ENCODE results near the gene FAM50B. TPM values are rescaled to one million over a fixed set of nuclear protein-coding genes. Genes with fewer than 3 reads are reported as not detected.

The FAM50B gene
- total RNA-seq, 1 donor from 2014 or later, result 28.9 TPM

DNA sequence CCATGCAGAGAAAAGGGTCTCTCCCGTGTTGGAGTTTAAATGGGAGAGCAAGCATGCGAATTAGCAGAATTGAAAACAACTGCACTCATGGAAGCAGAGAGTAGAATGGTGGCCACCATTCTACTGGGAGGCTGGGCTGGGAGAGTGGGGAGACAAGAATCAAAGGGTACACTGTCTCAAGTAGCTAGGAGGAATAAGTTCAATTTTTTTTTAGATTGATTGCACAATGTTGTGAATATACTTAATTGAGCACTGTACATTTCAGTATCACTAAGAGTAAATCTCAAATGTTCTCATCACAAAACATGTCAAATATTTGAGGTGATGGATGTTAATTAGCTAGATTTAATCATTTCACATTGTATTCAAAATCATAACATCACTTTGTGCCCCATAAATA lies 34.6 kb upstream of the FAM50B start:
- no peak for DNase-seq
- ATAC-seq (ENCODE audit: poor library complexity), result no peak
- intact Hi-C loops (cut with DNase I), result no loop called here

DNA sequence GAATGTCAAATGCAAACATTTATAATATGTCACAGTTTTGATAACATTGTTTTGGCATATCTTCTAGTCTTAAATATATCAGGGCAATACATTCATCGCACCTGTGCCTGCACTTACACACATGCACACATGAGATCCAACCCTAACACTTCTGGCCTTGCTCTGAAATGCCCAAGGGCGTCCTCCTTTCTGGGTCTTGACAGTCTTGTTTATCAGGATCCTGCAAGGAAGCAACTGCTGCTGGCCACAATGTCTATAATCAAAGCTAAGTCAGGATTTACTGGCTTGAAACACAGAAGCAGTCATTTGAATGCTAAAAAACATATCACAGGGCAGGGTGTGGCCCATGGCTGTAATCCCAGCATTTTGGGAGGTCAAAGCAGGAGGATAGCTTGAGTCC lies 32.9 kb upstream of the FAM50B start:
- intact Hi-C loops (cut with DNase I), result no loop called here
- no peak for ATAC-seq (ENCODE audit: poor library complexity)
- DNase-seq, result no peak

DNA sequence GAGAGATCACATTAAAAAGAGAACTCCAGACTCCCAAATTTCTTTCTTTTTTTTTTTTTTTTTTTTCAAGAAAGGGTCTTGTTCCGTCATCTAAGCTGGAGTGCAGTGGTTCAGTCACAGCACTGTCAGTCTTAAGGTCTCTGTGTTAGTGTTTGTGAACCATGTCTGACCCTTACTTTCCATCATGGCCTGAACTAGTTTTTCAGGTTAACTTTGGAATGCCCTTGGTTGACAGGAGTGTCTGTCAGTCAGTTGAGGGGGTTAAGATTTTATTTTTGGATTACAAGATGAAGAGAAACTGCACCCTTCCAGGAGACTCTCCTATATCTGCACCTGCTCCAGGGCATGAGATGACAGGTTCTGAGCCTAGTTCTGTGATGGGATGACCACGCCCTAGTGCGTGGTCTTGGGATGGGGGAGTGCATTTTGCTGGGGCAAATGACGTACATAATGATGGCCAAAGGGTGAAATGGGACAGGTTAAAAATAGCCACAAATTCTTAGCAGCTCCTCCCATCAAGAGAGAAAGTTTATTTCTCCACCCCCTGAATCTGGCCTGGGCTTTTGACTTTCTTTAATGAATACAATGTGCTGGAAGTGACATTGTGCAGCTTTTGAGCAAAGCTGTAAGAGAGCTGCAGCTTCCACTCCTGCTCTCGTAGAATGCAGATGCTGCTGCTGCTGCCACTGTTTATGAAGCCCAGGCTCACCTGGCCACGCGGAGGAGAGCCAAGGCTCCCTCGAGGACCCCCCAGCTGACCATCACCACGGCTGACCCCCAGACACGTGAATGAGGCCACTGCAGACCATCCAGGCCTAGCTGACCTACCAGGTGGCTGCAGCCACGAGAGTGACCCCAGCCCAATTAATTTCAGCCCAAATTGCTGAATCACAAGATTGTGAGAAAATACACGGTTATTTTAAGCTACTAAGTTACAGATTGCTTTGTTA lies 29.7 kb upstream of the FAM50B start:
- ATAC-seq (ENCODE audit: poor library complexity) (no peak), DNase-seq (no peak)
- intact Hi-C loops (cut with DNase I), result no loop called here

DNA sequence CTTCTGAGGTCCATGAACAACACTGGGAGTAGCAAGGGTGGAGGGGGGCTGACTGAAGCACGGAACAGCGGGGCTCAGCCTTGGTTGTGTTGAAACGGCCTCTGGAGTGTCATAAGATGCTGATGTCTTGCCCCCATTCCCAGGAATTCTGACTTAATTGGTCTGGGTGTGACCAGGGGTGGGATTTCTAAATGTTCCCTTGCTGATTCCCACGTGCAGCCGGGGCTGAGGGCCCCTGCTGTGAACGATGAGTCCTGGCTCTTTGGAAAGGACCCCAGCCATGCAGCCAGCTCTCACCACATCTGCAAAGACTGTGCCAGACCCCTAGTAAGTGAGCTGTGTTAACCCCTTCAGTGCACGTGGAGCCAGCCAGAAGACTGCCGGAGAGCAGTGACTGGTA lies 28.6 kb upstream of the FAM50B start:
- intact Hi-C loops (cut with DNase I), result no loop called here
- ATAC-seq (ENCODE audit: poor library complexity) (no peak), DNase-seq (no peak)

DNA sequence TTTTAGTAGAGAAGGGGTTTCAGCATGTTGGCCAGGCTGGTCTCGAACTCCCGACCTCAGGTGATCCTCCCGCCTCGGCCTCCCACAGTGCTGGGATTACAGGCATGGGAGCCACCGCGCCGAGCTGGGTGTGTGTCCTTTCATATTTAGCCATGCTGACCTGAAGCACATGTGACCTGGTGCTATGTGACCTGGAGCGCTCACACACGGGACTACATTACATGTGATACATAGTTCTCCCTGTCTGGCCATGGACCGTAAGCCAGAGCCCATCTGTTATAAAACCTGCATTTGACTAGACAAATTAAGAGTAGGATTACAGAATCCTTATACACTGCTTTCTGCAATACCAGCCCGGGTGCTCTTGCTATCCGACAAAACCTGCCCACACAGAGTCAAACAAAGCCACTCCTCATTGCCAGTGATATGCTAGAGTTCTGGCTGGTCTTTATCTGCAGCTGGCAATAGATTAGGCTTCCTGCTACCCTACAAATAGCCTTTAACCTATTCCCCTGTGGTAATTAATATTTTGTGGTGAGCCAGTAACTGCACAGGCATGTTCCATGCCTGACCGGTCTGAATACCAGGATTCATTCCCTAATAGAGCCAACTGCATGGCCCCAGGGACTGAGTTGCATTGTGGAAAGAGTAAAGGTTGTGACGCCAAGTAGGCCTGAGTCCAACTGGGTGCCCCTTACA lies 26.3 kb upstream of the FAM50B start:
- DNase-seq, result no peak
- intact Hi-C loops (cut with DNase I), result no loop called here

DNA sequence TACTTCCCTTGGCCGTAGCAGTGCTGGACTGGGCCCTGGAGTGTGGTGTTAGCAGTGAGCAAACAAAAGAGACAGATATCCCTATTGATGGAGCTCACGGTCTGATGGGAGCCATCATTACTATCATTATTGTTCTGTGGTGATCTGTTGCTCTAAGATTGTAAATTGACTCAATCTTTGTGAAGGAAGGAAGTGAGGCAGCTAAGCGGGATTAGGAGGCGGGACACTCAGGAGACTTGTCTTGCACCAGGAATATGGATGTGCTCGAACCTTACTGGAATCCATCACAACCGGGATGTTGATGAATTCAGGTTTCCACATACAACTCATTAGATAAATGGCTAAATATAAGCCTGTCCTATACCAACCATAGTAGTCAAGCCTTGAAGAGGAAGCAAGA lies 25.5 kb upstream of the FAM50B start:
- no peak for ATAC-seq (ENCODE audit: poor library complexity)
- intact Hi-C loops (cut with DNase I), result no loop called here

More for the DNA sequence above, 26.3 kb upstream of the FAM50B start:
- ATAC-seq (ENCODE audit: poor library complexity), result no peak

DNA sequence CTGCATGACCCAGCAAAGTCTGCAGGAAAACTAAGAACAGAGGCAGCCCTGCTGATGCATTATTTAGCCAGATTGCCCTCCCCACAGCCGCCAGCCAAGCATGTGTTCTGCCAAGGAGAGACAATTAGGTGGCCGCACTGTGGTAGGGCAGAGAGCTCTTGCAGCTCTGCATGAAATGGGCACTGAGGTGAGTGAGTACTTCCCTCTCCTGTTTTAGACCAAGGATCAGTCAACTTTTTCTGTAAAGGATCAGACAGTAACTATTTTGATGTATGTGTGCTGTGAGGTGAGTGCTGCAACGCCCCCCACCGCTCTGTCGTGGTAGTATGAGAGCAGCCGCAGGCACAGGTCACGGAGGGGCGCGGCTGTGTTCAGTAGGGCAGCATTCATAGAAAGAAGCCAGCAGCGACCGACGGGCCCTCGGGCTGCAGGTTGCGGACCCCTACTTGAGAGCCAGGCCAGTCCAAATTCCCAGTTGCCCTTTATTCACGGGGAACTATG lies 23.8 kb upstream of the FAM50B start:
- intact Hi-C loops (cut with DNase I), result loop anchor here (5.0 kb wide), 1 partner anchor 73 kb away; the partner anchor contains the start of gene PXDC1

More for the DNA sequence above, 25.5 kb upstream of the FAM50B start:
- no peak for DNase-seq

DNA sequence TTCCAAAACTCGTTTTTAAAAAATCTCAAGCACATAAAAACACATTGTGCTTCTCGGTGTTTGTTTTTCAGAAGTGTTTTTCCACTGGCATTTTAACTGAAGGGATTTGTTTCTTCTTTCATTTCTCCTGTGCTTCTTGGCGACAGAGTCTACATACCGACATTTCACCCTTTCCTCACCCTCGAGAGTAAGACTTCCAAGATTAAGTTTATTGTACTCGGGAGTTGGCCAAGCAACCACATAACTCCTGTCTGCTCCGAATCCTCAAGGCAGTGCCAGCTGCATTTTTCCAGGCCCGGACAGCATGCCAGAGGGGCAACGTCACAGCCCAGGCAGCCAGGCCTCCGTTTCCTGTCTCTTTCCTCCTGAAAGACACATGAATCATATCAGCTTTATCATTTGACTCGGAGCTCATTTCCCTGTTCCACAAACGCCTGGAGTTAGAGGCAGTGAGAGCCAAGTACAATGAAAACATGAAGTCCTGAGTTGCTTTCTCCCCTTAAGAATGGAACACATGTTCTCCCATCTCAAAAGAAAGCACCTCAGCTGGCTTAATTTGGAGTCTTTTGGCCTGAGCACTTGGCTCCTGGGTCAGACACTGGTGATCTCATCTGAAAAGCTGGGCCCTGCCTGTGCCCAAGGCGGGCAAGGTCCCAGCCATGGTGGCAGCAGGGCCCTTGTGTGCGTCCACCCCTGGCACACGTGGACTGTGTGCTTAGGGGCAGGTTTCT lies 23.2 kb upstream of the FAM50B start:
- peak; percentile 94 for ATAC-seq (ENCODE audit: poor library complexity)
- intact Hi-C loops (cut with DNase I), result loop anchor here (5.0 kb wide), 1 partner anchor 74 kb away; the partner anchor contains the start of gene PXDC1
- DNase-seq, result peak; percentile 91

More for the DNA sequence above, 23.8 kb upstream of the FAM50B start:
- DNase-seq (peak; percentile 80), ATAC-seq (ENCODE audit: poor library complexity) (peak; percentile 71)

DNA sequence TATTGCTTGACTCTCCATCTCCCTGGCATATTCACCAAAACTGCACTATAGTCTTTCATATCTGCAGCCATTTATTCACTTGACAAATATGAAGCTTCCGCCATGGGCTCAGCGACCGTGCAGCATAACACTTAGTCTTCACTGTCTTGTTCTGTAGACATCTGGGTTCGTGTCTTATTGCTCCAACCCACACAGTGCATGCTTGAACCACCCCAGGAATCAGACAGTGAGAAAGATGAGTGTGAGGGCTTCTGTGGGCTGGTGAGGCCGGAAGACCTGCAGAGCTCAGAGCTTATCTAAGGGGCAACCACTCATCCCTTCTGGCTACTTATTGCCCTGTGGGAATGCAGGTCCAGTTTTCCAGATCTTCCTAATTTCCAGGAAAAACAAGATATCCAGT lies 19.9 kb upstream of the FAM50B start:
- ATAC-seq (ENCODE audit: poor library complexity), result no peak
- DNase-seq, result no peak
- intact Hi-C loops (cut with DNase I), result loop anchor here (5.0 kb wide), 1 partner anchor 77 kb away; the partner anchor contains the start of gene PXDC1

DNA sequence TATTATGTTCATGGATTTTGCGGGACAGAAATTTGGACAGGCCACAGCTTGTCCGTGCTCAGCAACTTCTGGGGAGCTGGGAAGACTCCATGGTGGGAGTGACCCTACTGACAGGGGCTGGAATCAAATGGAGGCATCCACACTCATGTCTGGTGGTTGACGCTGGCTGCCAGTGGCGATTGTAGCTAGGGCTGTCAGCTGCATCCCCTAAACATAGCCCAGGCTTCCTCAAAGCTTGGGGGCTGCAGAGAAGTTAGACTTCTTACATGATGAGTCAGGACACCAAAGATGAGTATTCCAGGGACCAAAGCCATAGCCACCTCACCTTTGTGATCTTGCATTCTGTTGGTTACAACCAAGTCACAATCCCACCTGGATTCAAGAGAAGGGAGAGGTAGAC lies 18.4 kb upstream of the FAM50B start:
- ATAC-seq (ENCODE audit: poor library complexity), result no peak
- intact Hi-C loops (cut with DNase I), result no loop called here
- DNase-seq, result no peak

DNA sequence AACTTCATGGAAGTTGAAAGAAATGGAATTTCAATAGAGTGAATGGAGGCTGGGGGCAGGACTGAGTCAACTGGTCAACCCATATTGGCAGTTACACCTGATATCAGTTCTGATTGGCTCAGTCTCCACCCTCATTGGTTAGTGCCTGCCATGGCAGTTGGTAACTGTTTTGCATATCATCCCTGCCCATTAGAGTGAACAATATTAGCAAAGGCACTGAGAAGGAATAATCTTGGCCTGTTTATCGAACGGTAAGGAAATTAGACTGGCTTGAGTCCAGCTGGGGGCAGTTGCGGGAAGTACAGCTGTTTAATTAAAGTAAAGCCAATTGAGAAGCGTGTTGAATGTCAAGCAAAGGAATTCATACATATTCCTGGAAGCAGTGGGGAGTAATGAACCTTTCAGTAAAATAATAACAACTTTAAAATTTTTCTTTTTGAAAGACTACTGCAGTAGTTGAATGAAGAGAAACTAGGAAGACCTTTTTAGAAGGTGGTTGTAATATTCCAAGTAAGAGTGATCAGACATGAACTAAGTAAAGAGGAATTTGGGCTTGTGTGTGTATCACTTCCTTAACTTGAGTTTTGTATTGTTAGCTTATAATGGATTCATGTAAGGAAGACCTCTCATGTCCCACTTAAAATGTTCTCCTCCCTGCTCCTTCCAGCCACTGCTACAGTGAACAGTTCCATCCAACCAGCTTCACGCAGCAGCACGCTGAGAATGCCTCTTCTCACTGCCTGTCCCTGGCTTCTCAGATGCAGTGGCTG lies 17.2 kb upstream of the FAM50B start:
- no peak for DNase-seq
- intact Hi-C loops (cut with DNase I), result no loop called here
- no peak for ATAC-seq (ENCODE audit: poor library complexity)

DNA sequence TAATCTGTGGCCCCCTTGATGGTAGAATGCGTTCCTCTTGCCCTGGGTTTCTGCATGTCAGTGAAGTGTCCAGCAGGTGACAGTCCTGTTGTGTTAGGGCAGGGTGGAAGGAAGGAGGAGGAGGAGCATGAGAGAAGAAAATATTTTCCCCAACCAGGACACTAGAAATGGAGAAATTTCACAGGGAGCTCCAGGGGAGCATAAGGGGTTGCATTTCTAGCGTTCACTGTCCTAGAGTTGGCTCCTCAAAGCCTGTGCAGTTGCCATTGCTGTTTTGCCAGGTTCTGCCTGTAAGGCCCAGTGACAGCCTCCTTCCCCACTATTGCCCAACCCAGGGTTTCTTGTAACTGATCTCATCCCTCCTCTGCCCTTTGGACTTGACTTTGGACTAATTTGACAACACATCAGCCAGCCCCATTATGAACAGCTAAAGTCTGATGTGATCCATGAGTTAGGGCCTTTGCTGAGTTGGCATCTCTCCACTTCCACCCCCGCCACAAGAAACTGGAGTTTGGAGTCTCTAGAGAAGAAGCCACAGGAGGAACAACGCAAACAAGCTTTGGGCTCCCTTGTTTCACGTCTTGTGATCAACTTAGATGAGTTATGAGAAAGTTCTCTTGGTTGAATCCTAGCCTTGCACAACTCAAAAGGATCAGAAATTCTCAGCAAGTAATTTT lies 14.0 kb upstream of the FAM50B start:
- ATAC-seq (ENCODE audit: poor library complexity), result peak; percentile 89
- intact Hi-C loops (cut with DNase I), result no loop called here
- peak; percentile 64 for DNase-seq

DNA sequence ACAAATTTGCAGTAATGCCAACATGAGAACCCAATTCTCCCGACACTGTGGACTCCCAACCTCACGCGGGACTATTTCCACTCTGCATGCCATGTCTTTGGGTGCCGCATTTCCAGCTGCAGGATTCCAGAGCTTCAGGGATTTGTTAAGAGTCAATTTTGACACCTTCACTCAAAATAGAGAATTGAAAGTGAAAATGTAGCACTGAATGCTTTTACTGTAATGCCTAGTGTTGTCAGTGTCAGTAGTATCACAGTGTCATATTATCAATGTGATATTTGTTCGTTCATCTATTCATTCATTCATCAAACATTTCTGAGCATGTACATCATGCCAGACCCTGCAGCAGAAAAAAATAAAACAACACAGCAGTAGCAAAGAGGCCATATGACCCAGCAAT lies 13.4 kb upstream of the FAM50B start:
- no peak for DNase-seq
- intact Hi-C loops (cut with DNase I), result no loop called here
- peak; percentile 16 for ATAC-seq (ENCODE audit: poor library complexity)

DNA sequence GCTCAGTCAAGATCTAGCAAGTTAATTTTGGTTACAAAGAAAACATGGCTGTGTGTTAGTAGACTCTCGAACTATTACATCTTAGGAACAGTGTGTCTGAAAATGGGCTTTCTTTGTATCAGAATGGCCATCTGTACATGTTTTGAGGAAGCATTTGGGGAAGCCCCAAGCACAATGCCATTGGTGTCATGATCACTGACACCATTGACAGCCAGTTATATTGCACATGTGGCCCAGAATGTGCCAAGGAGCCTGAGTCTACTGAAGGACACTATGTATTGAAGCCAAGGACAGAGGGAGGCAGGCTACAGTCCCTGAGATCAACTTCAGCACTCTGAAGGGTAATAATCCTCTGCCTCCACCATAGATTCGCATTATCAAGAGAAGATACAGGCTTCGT lies 12.6 kb upstream of the FAM50B start:
- intact Hi-C loops (cut with DNase I), result no loop called here
- no peak for DNase-seq
- ATAC-seq (ENCODE audit: poor library complexity), result no peak

DNA sequence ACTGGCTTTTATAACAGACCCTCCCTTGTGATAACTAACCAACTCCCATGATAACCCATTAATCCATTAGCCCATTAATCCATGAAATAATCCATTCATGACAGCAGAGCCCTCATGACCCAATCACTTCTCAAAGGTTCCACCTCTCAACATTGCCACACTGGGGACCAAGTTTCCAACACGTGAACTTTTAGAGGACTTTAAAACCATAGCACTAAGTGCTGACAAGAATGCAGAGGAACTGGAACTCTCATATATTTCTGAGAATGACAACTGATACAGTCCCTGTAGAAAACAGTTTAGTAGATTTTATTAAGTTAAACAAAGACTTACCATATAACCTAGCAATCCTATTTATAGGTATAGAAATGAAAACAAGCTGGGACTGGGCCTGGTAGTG lies 11.4 kb upstream of the FAM50B start:
- ATAC-seq (ENCODE audit: poor library complexity) (no peak), DNase-seq (no peak)
- intact Hi-C loops (cut with DNase I), result no loop called here

DNA sequence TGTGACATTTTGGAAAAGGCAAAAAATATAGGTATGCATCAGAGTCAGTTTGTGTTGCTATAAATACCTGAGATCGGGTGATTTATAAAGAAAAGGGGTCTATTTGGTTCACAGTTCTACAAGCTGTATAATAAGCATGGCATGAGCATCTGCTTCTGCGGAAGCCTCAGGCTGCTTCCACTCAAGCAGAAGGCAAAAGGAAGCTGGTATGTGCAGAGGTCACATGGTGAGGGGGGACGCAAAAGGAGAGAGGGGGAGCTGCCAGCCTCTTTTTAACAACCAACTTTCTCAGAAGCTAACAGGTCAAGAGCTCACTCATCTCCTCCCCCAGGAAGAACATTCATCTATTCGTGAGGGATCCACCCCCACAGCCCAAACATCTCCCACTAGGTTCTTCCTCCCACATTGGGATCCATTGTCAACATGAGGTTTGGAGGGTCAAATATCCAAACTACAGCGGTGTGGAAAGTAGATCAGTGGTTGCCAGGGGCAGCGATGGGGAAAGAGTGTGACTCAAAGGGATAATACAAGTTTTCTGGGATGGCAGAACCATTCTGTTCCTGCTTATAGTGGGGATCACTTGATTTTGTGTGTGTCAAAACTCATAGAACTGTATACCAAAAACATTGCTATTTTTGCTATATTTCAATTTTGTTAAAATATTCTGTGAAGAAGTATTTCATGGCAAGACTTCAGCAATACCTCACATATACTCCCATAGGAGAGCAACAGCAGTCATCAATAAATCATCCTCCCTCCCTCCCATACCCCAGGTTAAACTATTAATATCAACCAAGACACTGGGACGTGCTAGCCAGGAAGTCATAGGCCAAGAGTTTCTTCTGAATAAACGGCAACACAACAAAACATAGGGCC lies 9.9 kb upstream of the FAM50B start:
- DNase-seq (no peak), ATAC-seq (ENCODE audit: poor library complexity) (no peak)
- intact Hi-C loops (cut with DNase I), result no loop called here

DNA sequence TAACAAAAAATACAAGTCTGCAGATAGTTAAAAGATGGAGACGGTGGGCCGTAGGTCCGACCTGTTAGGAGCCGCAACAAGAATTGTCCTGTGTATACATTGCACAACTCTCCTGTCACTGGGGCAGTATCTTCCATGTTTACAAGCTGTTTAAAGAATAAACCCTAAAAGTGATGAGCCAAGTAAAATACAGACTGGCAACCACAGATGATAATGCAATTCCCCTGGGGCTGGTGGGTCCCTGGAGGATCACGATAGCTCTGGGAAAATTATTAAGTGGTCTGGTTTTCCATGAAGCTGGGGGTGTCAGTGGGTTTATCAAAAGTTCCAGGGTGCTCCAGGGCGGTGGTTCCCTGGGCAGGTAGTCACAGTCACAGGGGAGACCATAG lies 8.1 kb upstream of the FAM50B start:
- no peak for ATAC-seq (ENCODE audit: poor library complexity)
- intact Hi-C loops (cut with DNase I), result loop anchor here (10.0 kb wide), 1 partner anchor 144 kb away; no protein-coding TSS in a partner anchor
- no peak for DNase-seq
